H9 (cell line): ENCODE measurements around the gene ZNF225. TPM values are rescaled to one million over a fixed set of nuclear protein-coding genes. Genes with fewer than 3 reads are reported as not detected.

Experiments
- DNase-seq: peaks from one replicate; pipeline ENCODE4 v3.0.0-alpha.2; 2017
- H2AFZ ChIP-seq: one replicate; pipeline ENCODE4 v1.6.1; 2013; ENCODE audit warnings: mild to moderate bottlenecking, low read length, control low read depth, moderate library complexity
- H2AK5ac ChIP-seq: 2 replicates; pipeline ENCODE4 v1.6.1; 2013; ENCODE audit warnings: low read length, control low read depth, mixed read lengths; ENCODE audit not compliant: insufficient read length
- H2BK120ac ChIP-seq: one replicate; pipeline ENCODE4 v1.6.1; 2013; ENCODE audit warnings: low read depth, mild to moderate bottlenecking, low read length, control low read depth, inconsistent platforms; ENCODE audit not compliant: poor library complexity, severe bottlenecking
- H2BK12ac ChIP-seq: 2 replicates; pipeline ENCODE4 v1.6.1; 2013; ENCODE audit warnings: low read length, control low read depth, mixed read lengths, low read depth; ENCODE audit not compliant: insufficient read length
- H2BK15ac ChIP-seq: 2 replicates; pipeline ENCODE4 v1.6.1; 2013; ENCODE audit warnings: low read depth, low read length, control low read depth
- H2BK20ac ChIP-seq: one replicate; pipeline ENCODE4 v1.6.1; 2013; ENCODE audit warnings: low read depth, mild to moderate bottlenecking, low read length, control low read depth, inconsistent platforms; ENCODE audit not compliant: poor library complexity, severe bottlenecking
- H2BK5ac ChIP-seq: 2 replicates; pipeline ENCODE4 v1.6.1; 2013; ENCODE audit warnings: low read length, control low read depth, mixed read lengths; ENCODE audit not compliant: insufficient read length
- H3K14ac ChIP-seq: 2 replicates; pipeline ENCODE4 v1.6.1; 2013; ENCODE audit warnings: low read length, control low read depth; ENCODE audit not compliant: insufficient read depth
- H3K18ac ChIP-seq: 2 replicates; pipeline ENCODE4 v1.6.1; 2013; ENCODE audit warnings: low read depth, mild to moderate bottlenecking, mixed read lengths, low read length, control low read depth; ENCODE audit not compliant: insufficient read length
- H3K23ac ChIP-seq: 2 replicates; pipeline ENCODE4 v1.6.1; 2013; ENCODE audit warnings: low read length, control low read depth, mixed read lengths, low read depth; ENCODE audit not compliant: insufficient read length
- H3K23me2 ChIP-seq: 2 replicates; pipeline ENCODE4 v1.6.1; 2013; ENCODE audit warnings: low read depth, mild to moderate bottlenecking, mixed read lengths, low read length, control low read depth; ENCODE audit not compliant: insufficient read length, poor library complexity, severe bottlenecking
- H3K27ac ChIP-seq: 2 replicates; pipeline ENCODE4 v1.5.1; 2013; ENCODE audit warnings: low read length, control low read depth, mixed read lengths, low read depth; ENCODE audit not compliant: insufficient read length
- H3K27me3 ChIP-seq: 2 replicates; pipeline ENCODE4 v1.6.1; 2013; ENCODE audit warnings: low read length, control low read depth, inconsistent platforms; ENCODE audit not compliant: insufficient read depth
- H3K4ac ChIP-seq: 2 replicates; pipeline ENCODE4 v1.6.1; 2013; ENCODE audit warnings: low read depth, mild to moderate bottlenecking, control low read depth, inconsistent platforms, low read length, moderate library complexity
- H3K4me1 ChIP-seq: 2 replicates; pipeline ENCODE4 v1.6.1; 2013; ENCODE audit warnings: low read length, control low read depth, inconsistent platforms; ENCODE audit not compliant: insufficient read depth
- H3K4me2 ChIP-seq: 2 replicates; pipeline ENCODE4 v1.6.1; 2013; ENCODE audit warnings: low read length, control low read depth, mixed read lengths; ENCODE audit not compliant: insufficient read length, insufficient read depth
- H3K56ac ChIP-seq: 2 replicates; pipeline ENCODE4 v1.6.1; 2013; ENCODE audit warnings: low read depth, mild to moderate bottlenecking, mixed read lengths, low read length, control low read depth; ENCODE audit not compliant: insufficient read length
- H3K79me1 ChIP-seq: 2 replicates; pipeline ENCODE4 v1.6.1; 2013; ENCODE audit warnings: low read depth, mild to moderate bottlenecking, moderate library complexity, low read length, control low read depth, inconsistent platforms; ENCODE audit not compliant: insufficient read depth, poor library complexity, severe bottlenecking
- H3K79me2 ChIP-seq: 2 replicates; pipeline ENCODE4 v1.6.1; 2013; ENCODE audit warnings: low read length, control low read depth, inconsistent platforms; ENCODE audit not compliant: insufficient read depth
- H3K9ac ChIP-seq: 2 replicates; pipeline ENCODE4 v1.6.1; 2013; ENCODE audit warnings: low read length, control low read depth, mixed read lengths; ENCODE audit not compliant: insufficient read length; ENCODE audit errors: extremely low read depth
- H3K9me3 ChIP-seq: one replicate; pipeline ENCODE4 v1.6.1; 2013; ENCODE audit warnings: low read depth, low read length, inconsistent platforms; ENCODE audit not compliant: control insufficient read depth
- H3T11ph ChIP-seq: one replicate; pipeline ENCODE4 v1.6.1; 2013; ENCODE audit warnings: mild to moderate bottlenecking, low read length, control low read depth, inconsistent platforms
- H4K20me1 ChIP-seq: one replicate; pipeline ENCODE4 v1.6.1; 2013; ENCODE audit not compliant: control insufficient read depth, insufficient read length, insufficient read depth
- H4K5ac ChIP-seq: 2 replicates; pipeline ENCODE4 v1.6.1; 2013; ENCODE audit warnings: low read depth, mild to moderate bottlenecking, mixed read lengths, low read length, control low read depth; ENCODE audit not compliant: insufficient read length
- H4K8ac ChIP-seq: replicated peaks from 2 replicates; pipeline ENCODE4 v1.6.1; 2013; ENCODE audit warnings: low read length, control low read depth, mixed read lengths, low read depth; ENCODE audit not compliant: insufficient read length
- H4K91ac ChIP-seq: 2 replicates; pipeline ENCODE4 v1.6.1; 2013; ENCODE audit warnings: low read depth, mild to moderate bottlenecking, moderate library complexity, mixed read lengths, low read length, control low read depth; ENCODE audit not compliant: insufficient read length
- H3K27ac Mint-ChIP-seq, 3 experiments: 2 replicates in 2 of 3; 3 replicates in 1 of 3; pipeline ENCODE4 v1.8.0; 2020 to 2021; ENCODE audit warnings: mixed read lengths in 3 of 3, mild to moderate bottlenecking in 1 of 3, moderate library complexity in 1 of 3
- H3K27me3 Mint-ChIP-seq: 2 replicates; pipeline ENCODE4 v1.8.0; 2021; ENCODE audit warnings: low read depth, mild to moderate bottlenecking, moderate library complexity, mixed read lengths
- H3K36me3 Mint-ChIP-seq, 3 experiments: 2 replicates in 2 of 3; 3 replicates in 1 of 3; pipeline ENCODE4 v1.8.0; 2020 to 2021; ENCODE audit warnings: low read depth in 3 of 3, mixed read lengths in 3 of 3; ENCODE audit not compliant: insufficient read depth in 1 of 3
- H3K4me1 Mint-ChIP-seq, 2 experiments: 2 replicates each; pipeline ENCODE4 v1.8.0; 2020; ENCODE audit warnings: mixed read lengths in 2 of 2
- H3K4me3 Mint-ChIP-seq, 2 experiments: 2 replicates in 1 of 2; 3 replicates in 1 of 2; pipeline ENCODE4 v1.8.0; 2020 to 2021; ENCODE audit warnings: mild to moderate bottlenecking in 2 of 2, mixed read lengths in 2 of 2, moderate library complexity in 1 of 2
- H3K9me3 Mint-ChIP-seq, 2 experiments: 2 replicates in 1 of 2; 3 replicates in 1 of 2; pipeline ENCODE4 v1.8.0; 2020; ENCODE audit warnings: mild to moderate bottlenecking in 2 of 2, mixed read lengths in 2 of 2, moderate library complexity in 1 of 2
- WGBS: extraction: QIAGEN DNeasy Blood & Tissue Kit; methylation state at CpG from one replicate; pipeline ENCODE4 v1.1.7; 2013; ENCODE audit warnings: missing lambda C conversion rate, low lambda C conversion rate, mixed read lengths; ENCODE audit not compliant: insufficient read length; ENCODE audit errors: extremely low coverage; 5-methylcytosine and 5-hydroxymethylcytosine counted together
- total RNA-seq: library from RNA; stranded (reverse); gene quantifications from 2 replicates; pipeline ENCODE4 v1.2.1, GENCODE V29; 2021
- TF ChIP-seq, protein P1 (sequence below): fragments of 200-600 bp; sonication (generic); conservative IDR thresholded peaks from 3 replicates; pipeline ENCODE4 v1.8.0; 2021; ENCODE audit warnings: antibody characterized with exemption, mild to moderate bottlenecking

Gene ZNF225
- total RNA-seq, 1 experiment from 2014 or later, result 3.9 TPM

DNA sequence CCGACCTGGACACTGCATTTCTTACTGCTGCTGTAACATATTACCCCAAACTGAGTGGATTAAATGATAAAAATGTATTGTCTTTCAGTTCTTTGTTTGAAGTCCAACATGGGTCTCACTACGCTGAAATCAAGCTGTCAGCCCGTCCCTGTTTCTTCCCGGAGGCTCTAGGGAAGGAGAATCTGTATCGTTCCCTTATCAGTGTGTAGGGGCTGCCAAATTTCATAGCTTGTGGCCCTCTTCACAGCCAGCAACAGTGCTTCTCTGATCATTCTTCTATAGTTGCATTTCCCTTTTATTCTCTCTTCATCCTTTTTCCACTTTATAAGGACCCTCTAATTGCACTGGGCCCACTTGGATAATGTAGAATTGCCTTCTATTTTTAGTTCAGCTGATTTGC lies 38.3 kb downstream of the ZNF225 start:
- Histone ChIP-seq H4K20me1 (no peaks in the 10 kb centered on the region), H2AK5ac (no peak overlapping the region), H3K14ac (no peak overlapping the region), H3K4me1 (no peaks in the 10 kb centered on the region), H3K27ac (no peak overlapping the region), H3K79me1 (no peaks in the 10 kb centered on the region), H3K27me3 (no peaks in the 10 kb centered on the region), H3T11ph (no peak overlapping the region), H2BK12ac (no peak overlapping the region), H2BK120ac (no peak overlapping the region), H2AFZ (no peak overlapping the region), H3K23ac (no peak overlapping the region), H3K23me2 (no peaks in the 10 kb centered on the region), H3K56ac (no peak overlapping the region), H3K18ac (no peak overlapping the region), H3K4me2 (no peak overlapping the region), H3K9ac (no peak overlapping the region), H2BK5ac (no peak overlapping the region), H4K5ac (no peak overlapping the region), H2BK20ac (no peak overlapping the region), H3K79me2 (no peaks in the 10 kb centered on the region), H3K4ac (no peak overlapping the region), H4K91ac (no peak overlapping the region), H2BK15ac (no peak overlapping the region), H3K9me3 (peaks cover 9% of the 10 kb centered on the region), H4K8ac (no peak overlapping the region)
- no CpG with 5 or more reads among the region's 5 CpGs for WGBS
- Mint-ChIP-seq H3K9me3 (peaks cover 7 to 22% of the 10 kb centered on the region in 2 experiments), H3K27me3 (no peaks in the 10 kb centered on the region), H3K4me1 (no peaks in the 10 kb centered on the region), H3K4me3 (no peak overlapping the region), H3K27ac (no peak overlapping the region), H3K36me3 (peaks cover 52 to 70% (median 68%) of the 10 kb centered on the region in 3 experiments)
- TF ChIP-seq, protein P1, sequence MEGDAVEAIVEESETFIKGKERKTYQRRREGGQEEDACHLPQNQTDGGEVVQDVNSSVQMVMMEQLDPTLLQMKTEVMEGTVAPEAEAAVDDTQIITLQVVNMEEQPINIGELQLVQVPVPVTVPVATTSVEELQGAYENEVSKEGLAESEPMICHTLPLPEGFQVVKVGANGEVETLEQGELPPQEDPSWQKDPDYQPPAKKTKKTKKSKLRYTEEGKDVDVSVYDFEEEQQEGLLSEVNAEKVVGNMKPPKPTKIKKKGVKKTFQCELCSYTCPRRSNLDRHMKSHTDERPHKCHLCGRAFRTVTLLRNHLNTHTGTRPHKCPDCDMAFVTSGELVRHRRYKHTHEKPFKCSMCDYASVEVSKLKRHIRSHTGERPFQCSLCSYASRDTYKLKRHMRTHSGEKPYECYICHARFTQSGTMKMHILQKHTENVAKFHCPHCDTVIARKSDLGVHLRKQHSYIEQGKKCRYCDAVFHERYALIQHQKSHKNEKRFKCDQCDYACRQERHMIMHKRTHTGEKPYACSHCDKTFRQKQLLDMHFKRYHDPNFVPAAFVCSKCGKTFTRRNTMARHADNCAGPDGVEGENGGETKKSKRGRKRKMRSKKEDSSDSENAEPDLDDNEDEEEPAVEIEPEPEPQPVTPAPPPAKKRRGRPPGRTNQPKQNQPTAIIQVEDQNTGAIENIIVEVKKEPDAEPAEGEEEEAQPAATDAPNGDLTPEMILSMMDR, result no peak
- DNase-seq, result no peak
